Thyroid gland (tissue), 4 donors: ENCODE data around the gene STRC.
"Not testable (repeated sequence)": the region's sequence is repeated elsewhere in the genome, so short reads cannot be mapped to it uniquely, and the experiment has no call there.

Experiments
- POLR2A ChIP-seq, 2 donors: fragments of 450-650 bp; IDR thresholded peaks; one replicate each; pipeline ENCODE4 v1.6.1; 2017; ENCODE audit warnings: antibody characterized with exemption in 2 of 2, mild to moderate bottlenecking in 2 of 2, moderate library complexity in 1 of 2
- TF ChIP-seq, protein P1 (sequence below), 6 experiments: fragments of 200-600 bp in 3 of 6; fragments of 450-650 bp in 3 of 6; sonication (generic) in 3 of 6; IDR thresholded peaks; one replicate each; pipeline ENCODE4 v1.5.1; 2016 to 2019; ENCODE audit warnings: antibody characterized with exemption in 6 of 6, mild to moderate bottlenecking in 2 of 6, inconsistent platforms in 1 of 6, moderate library complexity in 1 of 6

DNA sequence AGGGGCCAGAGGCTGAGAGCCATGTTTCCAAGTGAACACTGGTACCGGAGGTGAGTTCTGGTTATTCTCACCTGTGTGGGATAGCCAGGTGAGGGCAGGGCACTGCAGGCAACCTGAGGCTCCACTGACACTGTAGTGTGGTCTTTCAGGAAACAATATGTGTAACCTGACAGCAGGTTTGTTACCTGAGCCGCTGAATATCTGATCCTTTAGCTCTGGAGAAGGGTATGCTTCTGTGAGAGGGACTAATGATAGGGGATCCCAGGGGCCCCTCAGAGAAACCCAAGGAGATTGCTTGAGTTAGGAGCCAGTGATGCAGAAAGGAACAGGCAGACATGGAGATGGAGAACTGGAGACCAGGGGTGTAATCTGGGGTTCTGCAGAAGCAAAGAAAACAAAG lies at the start of gene STRC:
- TF ChIP-seq, protein P1, sequence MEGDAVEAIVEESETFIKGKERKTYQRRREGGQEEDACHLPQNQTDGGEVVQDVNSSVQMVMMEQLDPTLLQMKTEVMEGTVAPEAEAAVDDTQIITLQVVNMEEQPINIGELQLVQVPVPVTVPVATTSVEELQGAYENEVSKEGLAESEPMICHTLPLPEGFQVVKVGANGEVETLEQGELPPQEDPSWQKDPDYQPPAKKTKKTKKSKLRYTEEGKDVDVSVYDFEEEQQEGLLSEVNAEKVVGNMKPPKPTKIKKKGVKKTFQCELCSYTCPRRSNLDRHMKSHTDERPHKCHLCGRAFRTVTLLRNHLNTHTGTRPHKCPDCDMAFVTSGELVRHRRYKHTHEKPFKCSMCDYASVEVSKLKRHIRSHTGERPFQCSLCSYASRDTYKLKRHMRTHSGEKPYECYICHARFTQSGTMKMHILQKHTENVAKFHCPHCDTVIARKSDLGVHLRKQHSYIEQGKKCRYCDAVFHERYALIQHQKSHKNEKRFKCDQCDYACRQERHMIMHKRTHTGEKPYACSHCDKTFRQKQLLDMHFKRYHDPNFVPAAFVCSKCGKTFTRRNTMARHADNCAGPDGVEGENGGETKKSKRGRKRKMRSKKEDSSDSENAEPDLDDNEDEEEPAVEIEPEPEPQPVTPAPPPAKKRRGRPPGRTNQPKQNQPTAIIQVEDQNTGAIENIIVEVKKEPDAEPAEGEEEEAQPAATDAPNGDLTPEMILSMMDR (IDR thresholded peaks at IDR 0.05): not testable (repeated sequence)
- TF ChIP-seq POLR2A (IDR thresholded peaks at IDR 0.05): not testable (repeated sequence)
